ENCODE data around the gene MTUS2.
A peak's percentile ranks its signal among the peaks of the same experiment; 100 is the strongest.

Gene MTUS2

GRCh38 chr13:29451976-29452375 lies 631.8 kb downstream of the MTUS2 start:
- H3K9me3 ChIP-seq (ENCODE audit: control insufficient read depth, insufficient read depth, low read length), result no peaks in the 10 kb centered on the region
- WGBS (ENCODE audit: insufficient coverage, insufficient read length), result no CpG with 5 or more reads among the region's 2 CpGs
- H3K27me3 ChIP-seq (ENCODE audit: control insufficient read depth, insufficient read depth, low read length), result no peaks in the 10 kb centered on the region
- H3K27ac ChIP-seq (ENCODE audit: low read length), result no peak overlapping the region
- H3K4me3 ChIP-seq (ENCODE audit: low read length), result no peak overlapping the region
- no peaks in the 10 kb centered on the region for H3K4me1 ChIP-seq (ENCODE audit: control insufficient read depth, insufficient read depth, low read length)
- H3K36me3 ChIP-seq (ENCODE audit: control insufficient read depth, insufficient read depth, low read length), result no peaks in the 10 kb centered on the region
- no peak for DNase-seq (ENCODE audit: low read depth, low spot score)

- DNase-seq (ENCODE audit: low read depth, low spot score), result no peak
- WGBS (ENCODE audit: insufficient coverage, insufficient read length), result no CpG with 5 or more reads among the region's 4 CpGs
- H3K27ac ChIP-seq (ENCODE audit: low read length), result no peak overlapping the region
Observed at GRCh38 chr13:29452773-29453616, 632.9 kb downstream of the MTUS2 start.

GRCh38 chr13:29453617-29454011 lies 633.5 kb downstream of the MTUS2 start:
- no peak overlapping the region for H3K4me3 ChIP-seq (ENCODE audit: low read length)
- no peaks in the 10 kb centered on the region for H3K4me1 ChIP-seq (ENCODE audit: control insufficient read depth, insufficient read depth, low read length)
- no peak overlapping the region for H3K27ac ChIP-seq (ENCODE audit: low read length)
- no peaks in the 10 kb centered on the region for H3K36me3 ChIP-seq (ENCODE audit: control insufficient read depth, insufficient read depth, low read length)
- WGBS (ENCODE audit: insufficient coverage, insufficient read length), result no CpG with 5 or more reads among the region's 1 CpG
- H3K9me3 ChIP-seq (ENCODE audit: control insufficient read depth, insufficient read depth, low read length), result no peaks in the 10 kb centered on the region
- DNase-seq (ENCODE audit: low read depth, low spot score), result no peak
- H3K27me3 ChIP-seq (ENCODE audit: control insufficient read depth, insufficient read depth, low read length), result no peaks in the 10 kb centered on the region

More at GRCh38 chr13:29452773-29453616, 632.9 kb downstream of the MTUS2 start:
- no peaks in the 10 kb centered on the region for H3K9me3 ChIP-seq (ENCODE audit: control insufficient read depth, insufficient read depth, low read length)
- no peaks in the 10 kb centered on the region for H3K4me1 ChIP-seq (ENCODE audit: control insufficient read depth, insufficient read depth, low read length)
- no peaks in the 10 kb centered on the region for H3K27me3 ChIP-seq (ENCODE audit: control insufficient read depth, insufficient read depth, low read length)
- H3K4me3 ChIP-seq (ENCODE audit: low read length), result no peak overlapping the region
- H3K36me3 ChIP-seq (ENCODE audit: control insufficient read depth, insufficient read depth, low read length), result no peaks in the 10 kb centered on the region

GRCh38 chr13:29454931-29455481 lies 634.9 kb downstream of the MTUS2 start:
- Histone ChIP-seq H3K4me3 (ENCODE audit: low read length) (no peak overlapping the region), H3K27me3 (ENCODE audit: control insufficient read depth, insufficient read depth, low read length) (no peaks in the 10 kb centered on the region), H3K36me3 (ENCODE audit: control insufficient read depth, insufficient read depth, low read length) (no peaks in the 10 kb centered on the region), H3K4me1 (ENCODE audit: control insufficient read depth, insufficient read depth, low read length) (no peaks in the 10 kb centered on the region), H3K9me3 (ENCODE audit: control insufficient read depth, insufficient read depth, low read length) (no peaks in the 10 kb centered on the region), H3K27ac (ENCODE audit: low read length) (no peak overlapping the region)
- peak; percentile 25 for DNase-seq (ENCODE audit: low read depth, low spot score)
- no CpG with 5 or more reads among the region's 6 CpGs for WGBS (ENCODE audit: insufficient coverage, insufficient read length)

GRCh38 chr13:29456419-29456818 lies 636.3 kb downstream of the MTUS2 start:
- Histone ChIP-seq H3K4me3 (ENCODE audit: low read length) (no peak overlapping the region), H3K9me3 (ENCODE audit: control insufficient read depth, insufficient read depth, low read length) (no peaks in the 10 kb centered on the region), H3K36me3 (ENCODE audit: control insufficient read depth, insufficient read depth, low read length) (no peaks in the 10 kb centered on the region), H3K27ac (ENCODE audit: low read length) (no peak overlapping the region), H3K4me1 (ENCODE audit: control insufficient read depth, insufficient read depth, low read length) (no peaks in the 10 kb centered on the region), H3K27me3 (ENCODE audit: control insufficient read depth, insufficient read depth, low read length) (no peaks in the 10 kb centered on the region)
- DNase-seq (ENCODE audit: low read depth, low spot score), result no peak
- WGBS (ENCODE audit: insufficient coverage, insufficient read length), result no CpG with 5 or more reads among the region's 1 CpG

- Histone ChIP-seq H3K4me3 (ENCODE audit: low read length) (no peak overlapping the region), H3K4me1 (ENCODE audit: control insufficient read depth, insufficient read depth, low read length) (no peaks in the 10 kb centered on the region), H3K27me3 (ENCODE audit: control insufficient read depth, insufficient read depth, low read length) (no peaks in the 10 kb centered on the region), H3K9me3 (ENCODE audit: control insufficient read depth, insufficient read depth, low read length) (no peaks in the 10 kb centered on the region), H3K36me3 (ENCODE audit: control insufficient read depth, insufficient read depth, low read length) (no peaks in the 10 kb centered on the region), H3K27ac (ENCODE audit: low read length) (no peak overlapping the region)
- no peak for DNase-seq (ENCODE audit: low read depth, low spot score)
Observed at GRCh38 chr13:29457299-29457698, 637.2 kb downstream of the MTUS2 start.

GRCh38 chr13:29458419-29458818 lies 638.3 kb downstream of the MTUS2 start:
- Histone ChIP-seq H3K36me3 (ENCODE audit: control insufficient read depth, insufficient read depth, low read length) (no peaks in the 10 kb centered on the region), H3K27me3 (ENCODE audit: control insufficient read depth, insufficient read depth, low read length) (no peaks in the 10 kb centered on the region), H3K4me1 (ENCODE audit: control insufficient read depth, insufficient read depth, low read length) (no peaks in the 10 kb centered on the region), H3K4me3 (ENCODE audit: low read length) (no peak overlapping the region), H3K9me3 (ENCODE audit: control insufficient read depth, insufficient read depth, low read length) (no peaks in the 10 kb centered on the region), H3K27ac (ENCODE audit: low read length) (no peak overlapping the region)
- no CpG with 5 or more reads among the region's 1 CpG for WGBS (ENCODE audit: insufficient coverage, insufficient read length)
- no peak for DNase-seq (ENCODE audit: low read depth, low spot score)

GRCh38 chr13:29459813-29460355 lies 639.7 kb downstream of the MTUS2 start:
- DNase-seq (ENCODE audit: low read depth, low spot score), result no peak
- H3K36me3 ChIP-seq (ENCODE audit: control insufficient read depth, insufficient read depth, low read length), result no peaks in the 10 kb centered on the region
- no peaks in the 10 kb centered on the region for H3K9me3 ChIP-seq (ENCODE audit: control insufficient read depth, insufficient read depth, low read length)
- H3K4me3 ChIP-seq (ENCODE audit: low read length), result no peak overlapping the region
- H3K27ac ChIP-seq (ENCODE audit: low read length), result no peak overlapping the region
- WGBS (ENCODE audit: insufficient coverage, insufficient read length), result no CpG with 5 or more reads among the region's 2 CpGs
- H3K27me3 ChIP-seq (ENCODE audit: control insufficient read depth, insufficient read depth, low read length), result no peaks in the 10 kb centered on the region
- no peaks in the 10 kb centered on the region for H3K4me1 ChIP-seq (ENCODE audit: control insufficient read depth, insufficient read depth, low read length)

GRCh38 chr13:29464105-29464679 lies 644.1 kb downstream of the MTUS2 start:
- no peaks in the 10 kb centered on the region for H3K27me3 ChIP-seq (ENCODE audit: control insufficient read depth, insufficient read depth, low read length)
- DNase-seq (ENCODE audit: low read depth, low spot score), result no peak
- no peaks in the 10 kb centered on the region for H3K36me3 ChIP-seq (ENCODE audit: control insufficient read depth, insufficient read depth, low read length)
- no peak overlapping the region for H3K27ac ChIP-seq (ENCODE audit: low read length)
- no CpG with 5 or more reads among the region's 4 CpGs for WGBS (ENCODE audit: insufficient coverage, insufficient read length)
- H3K4me3 ChIP-seq (ENCODE audit: low read length), result no peak overlapping the region
- no peaks in the 10 kb centered on the region for H3K9me3 ChIP-seq (ENCODE audit: control insufficient read depth, insufficient read depth, low read length)
- no peaks in the 10 kb centered on the region for H3K4me1 ChIP-seq (ENCODE audit: control insufficient read depth, insufficient read depth, low read length)

- no CpG with 5 or more reads among the region's 6 CpGs for WGBS (ENCODE audit: insufficient coverage, insufficient read length)
- DNase-seq (ENCODE audit: low read depth, low spot score), result no peak
- H3K4me1 ChIP-seq (ENCODE audit: control insufficient read depth, insufficient read depth, low read length), result no peaks in the 10 kb centered on the region
- no peak overlapping the region for H3K27ac ChIP-seq (ENCODE audit: low read length)
- no peaks in the 10 kb centered on the region for H3K9me3 ChIP-seq (ENCODE audit: control insufficient read depth, insufficient read depth, low read length)
- H3K4me3 ChIP-seq (ENCODE audit: low read length), result no peak overlapping the region
- H3K36me3 ChIP-seq (ENCODE audit: control insufficient read depth, insufficient read depth, low read length), result no peaks in the 10 kb centered on the region
- H3K27me3 ChIP-seq (ENCODE audit: control insufficient read depth, insufficient read depth, low read length), result no peaks in the 10 kb centered on the region
Observed at GRCh38 chr13:29465741-29466293, 645.7 kb downstream of the MTUS2 start.
